ENCODE results near the gene CBS. TPM values are rescaled to one million over a fixed set of nuclear protein-coding genes. Genes with fewer than 3 reads are reported as not detected.
"Not testable (repeated sequence)": the region's sequence is repeated elsewhere in the genome, so short reads cannot be mapped to it uniquely, and the experiment has no call there.

The CBS gene
- total RNA-seq, result 92.1 and 95.5 TPM in 2 replicates
- long read RNA-seq, transcript CBS-204 (17 exons, 2,605 nt), result major isoform, 109 of 141 reads
- long read RNA-seq, partial matches to known transcripts, result 14 of 141 reads
- long read RNA-seq, other reads (novel, unspliced or antisense), result 14 of 141 reads

DNA sequence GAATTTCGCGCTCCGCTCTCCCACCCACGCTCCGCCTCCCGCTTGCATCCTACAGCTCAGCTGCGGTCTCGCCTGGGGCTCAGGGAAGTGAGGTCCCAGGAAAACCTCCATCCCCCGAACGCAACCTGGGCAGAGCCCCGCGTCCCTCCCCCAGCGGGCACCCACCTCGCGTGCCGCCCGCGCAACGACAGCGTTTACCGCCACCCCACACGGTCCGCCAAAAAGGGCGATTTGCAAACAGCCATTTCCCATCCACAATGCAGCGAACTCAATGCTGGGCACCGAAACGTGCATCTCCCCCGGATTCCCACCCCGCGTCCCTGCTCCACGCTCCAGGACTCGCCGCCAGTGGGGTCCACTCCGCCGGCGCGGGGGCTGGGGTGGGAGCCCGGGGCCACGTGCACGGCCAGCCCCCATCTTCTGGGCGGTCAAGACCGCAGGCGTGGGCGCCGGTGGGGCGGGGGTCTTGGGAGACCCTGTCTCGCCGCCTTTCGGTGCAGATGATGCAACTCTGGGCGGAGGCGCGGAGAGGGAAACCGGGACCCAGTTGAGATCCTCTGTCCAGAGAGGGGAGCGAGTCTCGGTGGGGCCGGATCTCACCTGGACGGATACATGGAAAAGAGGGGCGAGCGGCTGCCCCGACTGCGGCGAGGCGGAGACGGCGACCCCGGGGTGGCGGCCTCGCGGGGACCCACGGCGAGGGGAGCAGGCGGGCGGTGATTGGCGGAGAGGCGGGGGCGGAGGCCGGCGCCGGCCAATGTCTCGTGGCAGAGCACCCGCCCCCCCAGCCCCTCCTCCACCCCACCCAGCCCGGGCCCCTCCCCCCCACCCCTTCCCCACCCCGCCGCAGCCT is at the start of gene CBS:
TSS of gene CBS (minus strand) at position 666 of the 853 bp plus-strand sequence. CDS start 3,642 bp downstream, outside the sequence.
- H3K9me3 Mint-ChIP-seq (ENCODE audit: unreplicated experiment); H3K36me3 Mint-ChIP-seq (ENCODE audit: unreplicated experiment); H3K27ac Mint-ChIP-seq (ENCODE audit: unreplicated experiment); H3K4me1 Mint-ChIP-seq (ENCODE audit: unreplicated experiment); H3K4me3 Mint-ChIP-seq (ENCODE audit: unreplicated experiment); DNase-seq (ENCODE audit: extremely low spot score, unreplicated experiment); H3K27me3 Mint-ChIP-seq (ENCODE audit: unreplicated experiment): not testable (repeated sequence)

DNA sequence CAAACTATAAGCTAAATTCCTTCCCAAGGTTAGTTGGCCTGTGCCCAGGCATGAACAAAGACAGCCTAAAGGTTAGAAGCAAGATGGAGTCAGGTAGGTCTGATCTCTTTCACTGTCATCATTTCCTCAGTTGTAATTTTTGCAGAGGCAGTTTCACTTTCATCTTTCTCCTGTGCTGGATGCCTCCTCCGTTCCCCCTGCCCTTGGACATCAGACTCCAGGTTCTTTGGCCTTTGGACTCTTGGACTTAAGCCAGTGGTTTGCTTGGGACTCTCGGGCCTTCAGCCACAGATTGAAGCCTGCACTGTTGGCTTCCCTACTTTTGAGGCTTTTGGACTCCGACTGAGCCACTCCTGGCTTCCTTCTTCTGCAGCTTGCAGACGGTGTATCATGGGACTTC is 40.3 kb upstream of the CBS start:
- H3K4me3 Mint-ChIP-seq (ENCODE audit: unreplicated experiment); H3K9me3 Mint-ChIP-seq (ENCODE audit: unreplicated experiment); H3K36me3 Mint-ChIP-seq (ENCODE audit: unreplicated experiment); H3K27ac Mint-ChIP-seq (ENCODE audit: unreplicated experiment); H3K4me1 Mint-ChIP-seq (ENCODE audit: unreplicated experiment); DNase-seq (ENCODE audit: extremely low spot score, unreplicated experiment); H3K27me3 Mint-ChIP-seq (ENCODE audit: unreplicated experiment): not testable (repeated sequence)

DNA sequence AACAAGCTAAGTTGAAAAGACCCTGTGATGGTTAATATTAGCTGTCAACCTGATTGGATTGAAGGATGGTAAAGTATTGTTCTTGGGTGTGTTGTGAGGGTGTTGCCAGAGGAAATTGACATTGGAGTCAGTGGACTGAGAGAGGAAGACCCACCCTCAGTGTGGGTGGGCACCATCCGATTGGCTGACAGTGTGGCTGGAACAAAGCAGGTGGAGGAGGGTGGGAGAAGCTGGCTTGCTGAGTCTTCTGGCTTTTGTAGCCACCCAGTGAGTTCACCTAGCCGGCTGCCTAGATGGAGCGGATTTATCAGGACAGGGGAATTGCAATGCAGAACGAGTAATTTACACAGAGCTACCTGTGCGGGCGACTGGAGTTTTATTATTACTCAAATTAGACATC is 38.8 kb upstream of the CBS start:
- H3K9me3 Mint-ChIP-seq (ENCODE audit: unreplicated experiment); H3K27me3 Mint-ChIP-seq (ENCODE audit: unreplicated experiment); H3K4me3 Mint-ChIP-seq (ENCODE audit: unreplicated experiment); H3K4me1 Mint-ChIP-seq (ENCODE audit: unreplicated experiment); DNase-seq (ENCODE audit: extremely low spot score, unreplicated experiment); H3K27ac Mint-ChIP-seq (ENCODE audit: unreplicated experiment); H3K36me3 Mint-ChIP-seq (ENCODE audit: unreplicated experiment): not testable (repeated sequence)

DNA sequence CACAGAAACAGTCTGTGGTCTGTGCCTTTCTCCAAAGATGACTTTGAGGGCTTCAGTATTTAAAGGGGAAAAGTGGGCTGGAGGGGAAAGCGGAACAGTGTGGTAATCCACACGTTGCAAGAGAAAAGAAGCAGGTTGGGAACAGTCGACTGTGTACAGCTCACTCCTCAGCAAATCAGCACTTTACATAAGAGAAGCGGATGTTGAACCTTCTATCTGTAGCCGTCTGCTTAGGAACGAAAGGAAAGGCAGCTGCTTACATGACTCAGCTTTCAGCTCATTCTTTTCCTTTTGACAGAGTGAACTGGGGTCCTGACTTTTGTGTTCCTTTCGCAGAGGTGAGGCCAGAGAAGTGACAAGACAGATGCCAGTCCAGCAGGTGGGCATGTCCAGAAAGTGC is 33.4 kb upstream of the CBS start:
- not testable (repeated sequence) for H3K27ac Mint-ChIP-seq (ENCODE audit: unreplicated experiment); H3K4me3 Mint-ChIP-seq (ENCODE audit: unreplicated experiment); H3K27me3 Mint-ChIP-seq (ENCODE audit: unreplicated experiment); H3K9me3 Mint-ChIP-seq (ENCODE audit: unreplicated experiment); DNase-seq (ENCODE audit: extremely low spot score, unreplicated experiment); H3K4me1 Mint-ChIP-seq (ENCODE audit: unreplicated experiment); H3K36me3 Mint-ChIP-seq (ENCODE audit: unreplicated experiment)

DNA sequence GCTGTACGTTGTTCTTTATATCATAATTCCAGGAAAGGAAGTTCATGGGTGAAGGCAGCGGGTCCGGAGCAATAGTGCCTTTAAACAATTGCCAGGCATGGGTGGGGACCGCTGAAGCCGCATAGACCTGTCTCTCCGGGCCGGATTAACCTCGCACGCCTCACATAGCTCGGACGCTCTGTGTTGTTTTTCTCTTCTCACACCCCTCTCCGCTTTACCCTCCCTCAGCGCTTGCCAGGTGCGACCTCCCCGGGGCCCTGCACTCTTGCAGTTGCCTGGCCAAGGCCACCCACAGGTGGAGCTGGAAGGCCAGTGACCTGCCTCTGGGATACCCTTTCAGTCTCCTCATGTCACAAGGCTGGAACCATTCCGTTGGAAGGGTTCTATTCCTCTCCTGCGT is 32.5 kb upstream of the CBS start:
- H3K27ac Mint-ChIP-seq (ENCODE audit: unreplicated experiment); H3K36me3 Mint-ChIP-seq (ENCODE audit: unreplicated experiment); H3K27me3 Mint-ChIP-seq (ENCODE audit: unreplicated experiment); H3K4me1 Mint-ChIP-seq (ENCODE audit: unreplicated experiment); DNase-seq (ENCODE audit: extremely low spot score, unreplicated experiment); H3K9me3 Mint-ChIP-seq (ENCODE audit: unreplicated experiment); H3K4me3 Mint-ChIP-seq (ENCODE audit: unreplicated experiment): not testable (repeated sequence)

DNA sequence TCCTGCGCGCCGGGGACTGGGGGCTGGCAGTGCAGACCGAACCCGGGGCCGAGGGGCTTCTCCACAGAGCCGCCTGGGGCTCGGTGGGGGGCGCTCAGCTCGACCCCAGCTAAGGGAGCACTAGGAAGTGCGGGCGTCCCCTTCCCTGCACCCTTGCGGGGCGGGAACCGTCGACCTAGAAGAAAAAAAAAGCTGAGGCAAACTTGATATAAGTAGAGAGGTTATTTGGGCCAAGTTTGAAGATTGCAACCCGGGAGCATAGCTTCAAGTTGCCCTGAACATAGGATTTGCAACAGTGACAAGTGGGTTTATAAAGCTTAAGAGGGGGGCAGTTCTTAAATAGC is 32.1 kb upstream of the CBS start:
- H3K4me3 Mint-ChIP-seq (ENCODE audit: unreplicated experiment); H3K27ac Mint-ChIP-seq (ENCODE audit: unreplicated experiment); DNase-seq (ENCODE audit: extremely low spot score, unreplicated experiment); H3K9me3 Mint-ChIP-seq (ENCODE audit: unreplicated experiment); H3K4me1 Mint-ChIP-seq (ENCODE audit: unreplicated experiment); H3K36me3 Mint-ChIP-seq (ENCODE audit: unreplicated experiment); H3K27me3 Mint-ChIP-seq (ENCODE audit: unreplicated experiment): not testable (repeated sequence)

DNA sequence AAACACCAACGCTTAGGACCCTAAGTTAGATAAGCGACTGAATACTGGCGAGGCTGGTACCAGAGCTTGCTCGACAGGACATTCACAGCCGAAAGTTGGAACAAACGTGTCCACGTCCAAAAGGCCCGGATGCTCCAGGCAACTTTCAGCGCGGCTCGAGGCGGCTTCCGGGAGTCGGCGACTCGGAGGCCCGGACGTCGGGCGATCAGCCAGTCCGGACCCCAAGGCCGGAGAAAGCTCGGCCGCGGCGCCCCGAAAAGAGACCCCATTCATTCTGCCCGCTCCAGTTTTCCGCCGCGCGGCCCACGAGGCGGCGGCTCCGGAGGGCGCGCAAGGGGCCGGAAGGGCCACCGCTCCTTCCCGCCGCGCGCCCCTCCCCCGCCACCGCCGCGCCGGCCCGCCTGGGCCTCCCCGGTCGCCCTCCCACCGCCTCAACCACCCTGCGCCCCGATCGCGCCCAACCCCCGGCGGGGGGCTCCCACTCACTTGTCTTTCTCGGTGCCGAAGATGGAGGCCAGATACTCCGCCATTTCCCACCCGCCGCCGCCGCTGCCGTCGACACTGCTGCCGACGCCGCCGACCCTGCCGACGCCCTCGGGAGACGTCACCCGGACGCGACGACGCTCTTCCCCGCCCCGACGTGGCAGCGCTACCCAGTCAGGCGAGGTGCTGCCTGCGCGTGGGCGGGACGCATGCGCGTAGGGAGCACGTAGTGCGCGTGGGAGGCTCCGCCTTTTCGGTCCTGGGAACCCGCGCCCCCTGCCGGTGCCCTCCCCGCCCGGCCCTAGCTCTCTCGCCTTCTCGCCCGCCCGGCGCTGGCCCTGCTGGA is 31.5 kb upstream of the CBS start, which contains the start of gene U2AF1:
TSS of gene U2AF1 (minus strand) at position 606 of the 829 bp plus-strand sequence. CDS start at position 530, 76 bp downstream.
- not testable (repeated sequence) for H3K27me3 Mint-ChIP-seq (ENCODE audit: unreplicated experiment); H3K27ac Mint-ChIP-seq (ENCODE audit: unreplicated experiment); H3K36me3 Mint-ChIP-seq (ENCODE audit: unreplicated experiment); H3K9me3 Mint-ChIP-seq (ENCODE audit: unreplicated experiment); H3K4me1 Mint-ChIP-seq (ENCODE audit: unreplicated experiment)
- peak; percentile 84 for DNase-seq (ENCODE audit: extremely low spot score, unreplicated experiment)
- H3K4me3 Mint-ChIP-seq (ENCODE audit: unreplicated experiment), result peak within 1 kb of the TSS; percentile 54

DNA sequence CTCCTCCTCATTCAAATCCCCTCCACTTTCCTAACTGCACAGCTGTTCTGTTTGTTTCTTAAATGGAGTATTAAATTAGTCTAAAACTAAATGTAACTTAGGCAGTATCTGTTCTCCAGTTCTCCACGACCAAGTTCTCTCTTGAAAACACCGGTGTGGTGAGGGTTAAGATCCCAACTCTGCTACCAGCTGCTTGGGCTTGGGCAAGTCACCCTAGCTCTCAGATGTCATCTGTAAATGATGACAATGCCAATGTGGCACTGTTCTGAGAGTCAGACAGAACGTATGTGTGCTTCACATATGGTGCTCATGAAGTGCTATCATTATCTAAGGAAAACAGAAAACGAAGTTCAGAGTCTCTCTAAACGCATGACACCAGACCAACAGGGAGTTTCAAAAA is 29.0 kb upstream of the CBS start:
- H3K4me1 Mint-ChIP-seq (ENCODE audit: unreplicated experiment); H3K36me3 Mint-ChIP-seq (ENCODE audit: unreplicated experiment); H3K9me3 Mint-ChIP-seq (ENCODE audit: unreplicated experiment); H3K27me3 Mint-ChIP-seq (ENCODE audit: unreplicated experiment); H3K27ac Mint-ChIP-seq (ENCODE audit: unreplicated experiment); H3K4me3 Mint-ChIP-seq (ENCODE audit: unreplicated experiment); DNase-seq (ENCODE audit: extremely low spot score, unreplicated experiment): not testable (repeated sequence)

DNA sequence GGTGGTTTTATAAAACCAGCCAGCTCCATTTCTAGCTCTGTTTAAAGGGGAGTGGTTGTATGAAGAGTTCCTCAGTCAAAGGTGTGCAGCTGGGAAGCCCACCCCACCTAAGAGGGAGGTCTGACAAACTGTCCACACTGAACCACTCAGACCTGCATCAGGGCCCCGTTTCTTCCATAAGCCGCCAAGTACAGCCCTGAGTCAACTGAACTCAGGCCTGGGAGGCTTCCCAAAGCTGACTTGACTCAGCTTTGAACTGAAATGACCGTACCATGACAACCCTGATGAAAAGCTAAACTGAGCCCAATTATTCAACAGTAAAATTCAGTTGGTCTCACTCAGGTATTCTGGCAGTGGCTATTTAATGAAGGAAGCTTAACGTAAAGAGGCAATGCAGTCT is 26.6 kb upstream of the CBS start:
- not testable (repeated sequence) for DNase-seq (ENCODE audit: extremely low spot score, unreplicated experiment); H3K36me3 Mint-ChIP-seq (ENCODE audit: unreplicated experiment); H3K27ac Mint-ChIP-seq (ENCODE audit: unreplicated experiment); H3K4me1 Mint-ChIP-seq (ENCODE audit: unreplicated experiment); H3K4me3 Mint-ChIP-seq (ENCODE audit: unreplicated experiment); H3K9me3 Mint-ChIP-seq (ENCODE audit: unreplicated experiment); H3K27me3 Mint-ChIP-seq (ENCODE audit: unreplicated experiment)

DNA sequence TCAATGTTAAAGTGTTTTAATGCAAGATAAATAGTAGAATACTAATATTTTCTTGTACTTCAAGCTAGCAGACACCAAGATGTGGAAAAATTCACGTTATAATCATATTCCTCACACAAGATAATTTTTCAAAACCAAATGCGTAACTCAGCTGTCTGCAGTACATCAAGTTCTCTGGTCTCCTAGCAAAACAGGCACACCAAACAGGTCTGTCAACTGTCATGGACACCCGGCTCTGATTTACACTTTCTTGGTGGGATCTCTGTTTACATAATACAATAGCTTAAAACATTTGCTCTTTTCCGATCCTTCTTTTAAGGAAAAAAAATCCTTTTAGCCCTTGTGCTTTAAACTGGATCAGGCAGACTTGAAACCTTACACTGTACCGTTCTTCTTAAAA is 26.0 kb upstream of the CBS start:
- not testable (repeated sequence) for H3K27ac Mint-ChIP-seq (ENCODE audit: unreplicated experiment); H3K4me3 Mint-ChIP-seq (ENCODE audit: unreplicated experiment); DNase-seq (ENCODE audit: extremely low spot score, unreplicated experiment); H3K27me3 Mint-ChIP-seq (ENCODE audit: unreplicated experiment); H3K9me3 Mint-ChIP-seq (ENCODE audit: unreplicated experiment); H3K36me3 Mint-ChIP-seq (ENCODE audit: unreplicated experiment); H3K4me1 Mint-ChIP-seq (ENCODE audit: unreplicated experiment)

DNA sequence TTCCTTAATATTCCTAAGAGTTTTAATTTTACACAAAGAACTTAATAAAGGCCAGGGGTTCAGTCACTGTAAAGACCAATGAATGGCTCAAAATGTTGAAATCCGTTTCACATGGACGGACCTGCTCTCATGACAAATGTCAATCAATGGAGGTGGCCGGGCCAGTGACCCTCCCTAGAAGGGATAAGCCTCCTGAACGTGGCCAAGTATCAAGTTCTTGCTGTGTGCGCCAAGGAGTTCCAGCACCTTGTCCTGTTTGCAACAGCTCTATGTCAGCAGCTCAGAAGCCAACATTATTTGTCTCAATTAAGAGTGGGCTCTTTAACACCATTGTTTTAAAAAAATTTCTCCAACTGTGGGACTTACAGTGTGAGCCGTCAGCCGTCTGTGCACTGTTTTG is 25.4 kb upstream of the CBS start:
- H3K9me3 Mint-ChIP-seq (ENCODE audit: unreplicated experiment); H3K4me3 Mint-ChIP-seq (ENCODE audit: unreplicated experiment); H3K4me1 Mint-ChIP-seq (ENCODE audit: unreplicated experiment); DNase-seq (ENCODE audit: extremely low spot score, unreplicated experiment); H3K27ac Mint-ChIP-seq (ENCODE audit: unreplicated experiment); H3K27me3 Mint-ChIP-seq (ENCODE audit: unreplicated experiment); H3K36me3 Mint-ChIP-seq (ENCODE audit: unreplicated experiment): not testable (repeated sequence)
